Neural cell (in vitro differentiated cells): Measurements from ENCODE around the gene LNX2. TPM values are rescaled to one million over a fixed set of nuclear protein-coding genes. Genes with fewer than 3 reads are reported as not detected.

Experiments used
- H2AFZ ChIP-seq: fragments of 200-600, 300-800 bp; sonication (generic), shearing (Covaris generic); 2 replicates; pipeline ENCODE4 v1.6.0; 2014; ENCODE audit warnings: low read depth, mild to moderate bottlenecking, antibody characterized with exemption, low read length, moderate library complexity
- H3F3A ChIP-seq: fragments of 200-600 bp; shearing (Covaris generic); 2 replicates; pipeline ENCODE4 v1.6.1; 2016; ENCODE audit warnings: mild to moderate bottlenecking, moderate library complexity, mixed read lengths, antibody characterized with exemption, low read length; ENCODE audit not compliant: insufficient read depth, poor library complexity, severe bottlenecking
- H3K27ac ChIP-seq: fragments of 200-600, 300-800 bp; sonication (generic), shearing (Covaris generic); 2 replicates; pipeline ENCODE4 v1.5.1; 2014; ENCODE audit warnings: mild to moderate bottlenecking, low read length, moderate library complexity
- H3K27me3 ChIP-seq: fragments of 300-800, 200-600 bp; sonication (generic), shearing (Covaris generic); 2 replicates; pipeline ENCODE4 v1.6.0; 2014; ENCODE audit warnings: mild to moderate bottlenecking, low read depth, low read length, moderate library complexity; ENCODE audit not compliant: insufficient read depth
- H3K36me3 ChIP-seq: fragments of 300-800, 200-600 bp; sonication (generic), shearing (Covaris generic); 2 replicates; pipeline ENCODE4 v1.5.1; 2014; ENCODE audit warnings: mild to moderate bottlenecking, antibody characterized with exemption, low read length, moderate library complexity; ENCODE audit not compliant: insufficient read depth
- H3K4me2 ChIP-seq: fragments of 300-800, 200-600 bp; sonication (generic), shearing (Covaris generic); 2 replicates; pipeline ENCODE4 v1.6.0; 2014; ENCODE audit warnings: mild to moderate bottlenecking, low read length
- H3K4me3 ChIP-seq: fragments of 300-800, 200-600 bp; sonication (generic), shearing (Covaris generic); 2 replicates; pipeline ENCODE4 v1.5.1; 2014; ENCODE audit warnings: mild to moderate bottlenecking, low read length, moderate library complexity
- H3K79me2 ChIP-seq: fragments of 200-600 bp; shearing (Covaris generic); replicated peaks from 2 replicates; pipeline ENCODE4 v1.6.0; 2014; ENCODE audit warnings: mild to moderate bottlenecking, low read length, moderate library complexity; ENCODE audit not compliant: insufficient read depth
- H3K9ac ChIP-seq: fragments of 300-800, 200-600 bp; sonication (generic), shearing (Covaris generic); 2 replicates; pipeline ENCODE4 v1.6.1; 2016; ENCODE audit warnings: mild to moderate bottlenecking, low read length, mixed read lengths
- H3K9me2 ChIP-seq: fragments of 200-600 bp; shearing (Covaris generic); 2 replicates; pipeline ENCODE4 v1.6.1; 2016; ENCODE audit warnings: mild to moderate bottlenecking, low read length, mixed read lengths; ENCODE audit not compliant: insufficient read depth
- H3K9me3 ChIP-seq: fragments of 200-600, 300-800 bp; sonication (generic), shearing (Covaris generic); 2 replicates; pipeline ENCODE4 v1.6.1; 2016; ENCODE audit warnings: mild to moderate bottlenecking, mixed run types, low read length, moderate library complexity, mixed read lengths
- H4K20me1 ChIP-seq: fragments of 200-600 bp; shearing (Covaris generic); 2 replicates; pipeline ENCODE4 v1.6.1; 2016; ENCODE audit warnings: mild to moderate bottlenecking, mixed run types; ENCODE audit not compliant: insufficient read depth
- CTCF ChIP-seq: fragments of 450-650 bp; IDR thresholded peaks from 2 replicates; pipeline ENCODE4 v1.5.1; 2014; ENCODE audit warnings: antibody characterized with exemption, mild to moderate bottlenecking, moderate library complexity; ENCODE audit not compliant: poor library complexity, severe bottlenecking
- EP300 ChIP-seq: fragments of 450-650 bp; conservative IDR thresholded peaks from 2 replicates; pipeline ENCODE4 v1.6.1; 2014; ENCODE audit warnings: antibody characterized with exemption, mild to moderate bottlenecking, moderate library complexity; ENCODE audit not compliant: poor library complexity, severe bottlenecking
- EZH2 ChIP-seq: fragments of 200-600, 300-800 bp; shearing (Covaris generic), sonication (generic); IDR thresholded peaks from 2 replicates; pipeline ENCODE4 v1.6.1; 2014; ENCODE audit warnings: antibody characterized with exemption, low read length, borderline replicate concordance, mild to moderate bottlenecking; ENCODE audit not compliant: insufficient read depth, poor library complexity, severe bottlenecking
- MXI1 ChIP-seq: fragments of 450-650 bp; conservative IDR thresholded peaks from 2 replicates; pipeline ENCODE4 v1.6.1; 2014; ENCODE audit warnings: antibody characterized with exemption, mild to moderate bottlenecking; ENCODE audit not compliant: poor library complexity, severe bottlenecking
- POLR2AphosphoS5 ChIP-seq: IDR thresholded peaks from 2 replicates; pipeline ENCODE4 v1.6.1; 2012
- RAD21 ChIP-seq: fragments of 450-650 bp; conservative IDR thresholded peaks from 2 replicates; pipeline ENCODE4 v1.6.1; 2014; ENCODE audit warnings: antibody characterized with exemption, mild to moderate bottlenecking, moderate library complexity
- REST ChIP-seq: IDR thresholded peaks from 2 replicates; pipeline ENCODE4 v1.6.1; 2012; ENCODE audit warnings: borderline replicate concordance
- SMC3 ChIP-seq: fragments of 450-650 bp; conservative IDR thresholded peaks from 2 replicates; pipeline ENCODE4 v1.6.1; 2014; ENCODE audit warnings: antibody characterized with exemption, mild to moderate bottlenecking, moderate library complexity; ENCODE audit not compliant: poor library complexity
- TAF1 ChIP-seq: IDR thresholded peaks from 2 replicates; pipeline ENCODE4 v1.6.1; 2012; ENCODE audit warnings: low read depth
- polyA plus RNA-seq: library from polyadenylated mRNA; depleted of rRNA; stranded (reverse); fragments of >200 nt; gene quantifications from 2 replicates; pipeline ENCODE4 v1.2.3, GENCODE V29; 2014

Gene LNX2
- polyA plus RNA-seq, 1 donor from 2014 or later: 4.2 TPM

- Histone ChIP-seq H2AFZ (no peak overlapping the region), H3K4me3 (no peak overlapping the region), H3K9me2 (no peaks in the 10 kb centered on the region), H3K9me3 (no peaks in the 10 kb centered on the region), H3K9ac (no peak overlapping the region), H3K4me2 (no peak overlapping the region), H3F3A (no peaks in the 10 kb centered on the region), H3K27ac (no peak overlapping the region), H3K27me3 (no peaks in the 10 kb centered on the region), H3K36me3 (no peaks in the 10 kb centered on the region), H4K20me1 (no peaks in the 10 kb centered on the region), H3K79me2 (no peaks in the 10 kb centered on the region)
- no peak for TF ChIP-seq EP300
- TF ChIP-seq CTCF: no peak
- TF ChIP-seq REST: no peak
- TF ChIP-seq SMC3: no peak
- no peak for TF ChIP-seq MXI1
- TF ChIP-seq POLR2AphosphoS5: no peak
- TF ChIP-seq EZH2: no peak
- no peak for TF ChIP-seq TAF1
Measured at GRCh38 chr13:27569405-27569804, 50.9 kb downstream of the LNX2 start.

- Histone ChIP-seq H3K4me2 (no peak overlapping the region), H3K9ac (no peak overlapping the region), H2AFZ (no peak overlapping the region), H3K79me2 (no peaks in the 10 kb centered on the region), H3K27ac (no peak overlapping the region), H3K4me3 (no peak overlapping the region), H3F3A (no peaks in the 10 kb centered on the region), H3K27me3 (no peaks in the 10 kb centered on the region), H3K9me2 (no peaks in the 10 kb centered on the region), H3K36me3 (no peaks in the 10 kb centered on the region), H3K9me3 (no peaks in the 10 kb centered on the region), H4K20me1 (no peaks in the 10 kb centered on the region)
- no peak for TF ChIP-seq MXI1
- TF ChIP-seq RAD21: no peak
- no peak for TF ChIP-seq CTCF
- TF ChIP-seq EP300: no peak
- no peak for TF ChIP-seq TAF1
- no peak for TF ChIP-seq SMC3
- TF ChIP-seq REST: no peak
- no peak for TF ChIP-seq POLR2AphosphoS5
- no peak for TF ChIP-seq EZH2
Measured at GRCh38 chr13:27565818-27566217, 54.5 kb downstream of the LNX2 start.
